Body of pancreas (tissue), 4 donors: ENCODE results near the gene IRAK3. TPM values are rescaled to one million over a fixed set of nuclear protein-coding genes. Genes with fewer than 3 reads are reported as not detected.

Experiments
- ATAC-seq: fragments of 150-250 bp; one replicate; pipeline ENCODE4 v1.9.1; 2016
- DNase-seq, 4 donors: peaks; one replicate each; pipeline ENCODE4 v3.0.0-alpha.2; 2019
- H3K27ac ChIP-seq, 4 donors: fragments of 200-600 bp; sonication (generic); 1 replicate in 3 of 4; 2 replicates in 1 of 4; pipeline versions ENCODE4 v1.5.1 to v1.6.1; 2016 to 2019; ENCODE audit warnings: mild to moderate bottlenecking in 1 of 4, mixed read lengths in 1 of 4, moderate library complexity in 1 of 4
- H3K27me3 ChIP-seq, 2 donors: fragments of 200-600 bp; sonication (generic); one replicate each; pipeline ENCODE4 v1.6.0; 2016; ENCODE audit warnings: mild to moderate bottlenecking in 1 of 2
- H3K36me3 ChIP-seq, 2 donors: fragments of 200-600 bp; sonication (generic); replicated peaks in 1 of 2; 2 replicates each; pipeline ENCODE4 v1.5.1; 2016; ENCODE audit warnings: low read depth in 2 of 2; ENCODE audit not compliant: insufficient read depth in 1 of 2
- H3K4me1 ChIP-seq: fragments of 200-600 bp; sonication (generic); one replicate; pipeline ENCODE4 v1.6.0; 2016
- H3K4me3 ChIP-seq, 2 donors: fragments of 200-600 bp; sonication (generic); 1 replicate in 1 of 2; 2 replicates in 1 of 2; pipeline ENCODE4 v1.5.1; 2016 to 2019
- H3K9me3 ChIP-seq, 3 donors: fragments of 200-600 bp; sonication (generic); 1 replicate in 2 of 3; 2 replicates in 1 of 3; pipeline ENCODE4 v1.5.1; 2016
- POLR2A ChIP-seq, 3 donors: fragments of 450-650 bp; IDR thresholded peaks; one replicate each; pipeline ENCODE4 v1.6.1; 2016; ENCODE audit warnings: antibody characterized with exemption in 3 of 3, mild to moderate bottlenecking in 2 of 3
- WGBS, 2 donors: methylation state at CpG; one replicate each; pipeline ENCODE4 v1.1.5; 2017; 5-methylcytosine and 5-hydroxymethylcytosine counted together
- intact Hi-C: fragments of 100-400 bp; cut with DNase I; formaldehyde crosslinking; loops from one replicate; pipeline ENCODE4 v1.15.1; 2023
- total RNA-seq, 2 donors: library from RNA; depleted of rRNA; stranded (reverse); fragments of >200 nt; gene quantifications; one replicate each; pipeline ENCODE4 v1.1.0, GENCODE V29; 2016
- TF ChIP-seq, protein P1 (sequence below), 7 experiments: fragments of 450-650 bp in 4 of 7; fragments of 200-600 bp in 3 of 7; sonication (generic) in 3 of 7; IDR thresholded peaks; one replicate each; pipeline ENCODE4 v1.5.1; 2016 to 2019; ENCODE audit warnings: antibody characterized with exemption in 7 of 7

IRAK3 gene
- total RNA-seq, 2 donors from 2014 or later, result 6.2 to 6.3 TPM

DNA sequence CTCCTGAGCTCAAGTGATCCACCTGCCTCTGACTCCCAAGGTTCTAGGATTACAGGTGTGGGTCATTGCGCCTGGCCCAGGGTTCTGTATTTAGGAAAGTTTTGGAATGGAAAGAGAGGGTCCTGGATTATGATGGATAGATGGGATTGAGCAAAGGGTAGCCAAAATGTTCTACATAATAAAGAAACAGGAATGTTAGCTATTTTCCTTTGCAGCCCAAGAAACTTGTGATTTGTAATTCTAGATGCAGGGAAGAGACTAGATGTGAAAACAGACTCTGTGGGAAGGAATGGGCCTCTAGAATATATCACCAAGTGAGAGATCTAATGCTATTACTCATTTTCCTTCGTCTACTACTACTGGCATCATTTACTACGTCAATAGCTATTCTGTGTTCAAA is 83.6 kb downstream of the IRAK3 start:
- H3K27me3 ChIP-seq, result no peaks in the 10 kb centered on the region
- no peak overlapping the region for H3K27ac ChIP-seq
- no peaks in the 10 kb centered on the region for H3K4me1 ChIP-seq
- intact Hi-C loops, result no loop called here
- WGBS, 2 donors, result 57 to 63% methylated on average over 3 of the region's 3 CpGs
- no peak for TF ChIP-seq POLR2A (IDR thresholded peaks at IDR 0.05)
- TF ChIP-seq, protein P1, sequence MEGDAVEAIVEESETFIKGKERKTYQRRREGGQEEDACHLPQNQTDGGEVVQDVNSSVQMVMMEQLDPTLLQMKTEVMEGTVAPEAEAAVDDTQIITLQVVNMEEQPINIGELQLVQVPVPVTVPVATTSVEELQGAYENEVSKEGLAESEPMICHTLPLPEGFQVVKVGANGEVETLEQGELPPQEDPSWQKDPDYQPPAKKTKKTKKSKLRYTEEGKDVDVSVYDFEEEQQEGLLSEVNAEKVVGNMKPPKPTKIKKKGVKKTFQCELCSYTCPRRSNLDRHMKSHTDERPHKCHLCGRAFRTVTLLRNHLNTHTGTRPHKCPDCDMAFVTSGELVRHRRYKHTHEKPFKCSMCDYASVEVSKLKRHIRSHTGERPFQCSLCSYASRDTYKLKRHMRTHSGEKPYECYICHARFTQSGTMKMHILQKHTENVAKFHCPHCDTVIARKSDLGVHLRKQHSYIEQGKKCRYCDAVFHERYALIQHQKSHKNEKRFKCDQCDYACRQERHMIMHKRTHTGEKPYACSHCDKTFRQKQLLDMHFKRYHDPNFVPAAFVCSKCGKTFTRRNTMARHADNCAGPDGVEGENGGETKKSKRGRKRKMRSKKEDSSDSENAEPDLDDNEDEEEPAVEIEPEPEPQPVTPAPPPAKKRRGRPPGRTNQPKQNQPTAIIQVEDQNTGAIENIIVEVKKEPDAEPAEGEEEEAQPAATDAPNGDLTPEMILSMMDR (IDR thresholded peaks at IDR 0.05), result no peak
- DNase-seq, result no peak
- no peak overlapping the region for H3K4me3 ChIP-seq
- H3K36me3 ChIP-seq, result no peaks in the 10 kb centered on the region
- no peak for ATAC-seq
- H3K9me3 ChIP-seq, result no peaks in the 10 kb centered on the region

DNA sequence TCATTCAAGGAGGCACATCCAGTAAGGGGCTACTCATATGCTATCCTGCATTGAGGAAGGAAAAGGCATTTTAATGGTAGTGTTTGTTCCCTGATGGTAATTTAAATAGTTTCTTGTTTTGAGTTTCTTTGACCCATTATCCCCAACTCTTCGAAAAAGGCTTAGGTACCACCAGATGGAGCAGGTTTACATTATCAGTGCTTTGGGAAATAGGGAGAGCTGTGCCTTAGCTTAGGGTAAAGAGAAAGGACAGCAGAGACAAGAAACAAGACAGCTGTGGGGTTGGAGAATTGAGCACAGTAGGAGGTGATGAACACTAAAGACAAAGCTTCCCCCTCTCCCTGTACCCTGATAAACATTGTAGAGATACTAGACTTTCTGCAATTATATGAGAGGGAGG is 84.1 kb downstream of the IRAK3 start:
- DNase-seq, result no peak
- H3K36me3 ChIP-seq, result no peaks in the 10 kb centered on the region
- no peaks in the 10 kb centered on the region for H3K4me1 ChIP-seq
- H3K27me3 ChIP-seq, result no peaks in the 10 kb centered on the region
- 57 to 68% methylated on average over 1 of the region's 1 CpG for WGBS, 2 donors
- TF ChIP-seq POLR2A (IDR thresholded peaks at IDR 0.05), result no peak
- TF ChIP-seq, protein P1 (IDR thresholded peaks at IDR 0.05), result no peak
- H3K27ac ChIP-seq, result no peak overlapping the region
- H3K4me3 ChIP-seq, result no peak overlapping the region
- no peak for ATAC-seq
- intact Hi-C loops, result no loop called here
- no peaks in the 10 kb centered on the region for H3K9me3 ChIP-seq

DNA sequence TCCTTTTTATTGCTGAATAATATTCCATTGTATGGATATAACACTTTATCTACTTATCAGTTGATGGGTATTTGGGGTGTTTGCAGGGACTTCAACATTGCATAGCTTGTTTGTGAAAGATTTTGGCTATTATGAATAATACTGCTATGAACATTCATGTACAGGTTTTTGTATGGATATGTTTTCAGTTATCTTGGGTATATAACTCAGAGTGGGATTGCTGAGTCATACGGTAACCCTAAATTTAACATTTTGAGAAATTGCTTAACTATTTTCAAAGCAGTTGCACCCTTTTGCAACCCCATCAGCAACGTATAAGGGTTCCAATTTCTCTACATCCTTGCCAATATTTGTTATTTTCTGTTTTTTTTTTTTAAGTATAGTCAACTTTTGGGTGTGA is 86.0 kb downstream of the IRAK3 start:
- Histone ChIP-seq H3K27me3 (no peaks in the 10 kb centered on the region), H3K27ac (no peak overlapping the region), H3K4me3 (no peak overlapping the region), H3K9me3 (no peaks in the 10 kb centered on the region), H3K36me3 (no peaks in the 10 kb centered on the region), H3K4me1 (no peaks in the 10 kb centered on the region)
- WGBS, 2 donors, result 67 to 76% methylated on average over 2 of the region's 2 CpGs
- DNase-seq (no peak), ATAC-seq (no peak)
- TF ChIP-seq POLR2A (IDR thresholded peaks at IDR 0.05), result no peak
- TF ChIP-seq, protein P1 (IDR thresholded peaks at IDR 0.05), result no peak
- intact Hi-C loops, result no loop called here

DNA sequence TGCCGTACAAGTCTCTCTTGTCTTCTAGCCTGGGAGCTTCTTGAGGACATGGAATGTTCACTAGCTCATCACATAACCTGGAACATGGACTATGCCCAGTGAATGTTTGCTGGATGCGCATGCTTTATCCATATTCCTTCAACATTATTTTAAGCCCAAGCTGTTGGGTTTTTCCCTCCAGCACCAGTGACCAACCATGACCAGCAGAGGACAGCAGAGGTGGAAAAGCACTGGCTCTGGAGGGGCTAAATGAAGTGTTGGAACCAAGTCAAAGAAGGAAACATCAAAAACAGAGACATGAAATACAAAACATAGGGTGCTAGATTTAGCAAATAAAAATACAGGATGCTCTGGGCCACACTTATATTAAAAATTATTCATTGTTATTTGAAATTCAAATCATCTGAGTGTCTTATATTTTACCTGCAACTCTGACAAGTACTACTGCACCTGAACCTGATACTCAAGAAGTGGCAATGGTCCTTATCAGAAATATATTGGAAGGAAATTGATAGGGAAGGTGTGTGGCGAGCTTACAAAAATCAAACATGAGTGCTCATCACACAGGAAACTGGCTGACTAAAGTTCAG is 90.2 kb downstream of the IRAK3 start:
- ATAC-seq, result no peak
- H3K4me3 ChIP-seq, result no peak overlapping the region
- peak in 1 of 4 donors; percentile 13 for DNase-seq
- no peaks in the 10 kb centered on the region for H3K4me1 ChIP-seq
- H3K27me3 ChIP-seq, result no peaks in the 10 kb centered on the region
- TF ChIP-seq, protein P1 (IDR thresholded peaks at IDR 0.05), result peak; percentile 16 to 53 (median 47)
- no peak for TF ChIP-seq POLR2A (IDR thresholded peaks at IDR 0.05)
- H3K9me3 ChIP-seq, result no peaks in the 10 kb centered on the region
- H3K27ac ChIP-seq, result no peak overlapping the region
- WGBS, 2 donors, result 29 to 33% methylated on average over 3 of the region's 3 CpGs
- H3K36me3 ChIP-seq, result no peaks in the 10 kb centered on the region
- intact Hi-C loops, result no loop called here

DNA sequence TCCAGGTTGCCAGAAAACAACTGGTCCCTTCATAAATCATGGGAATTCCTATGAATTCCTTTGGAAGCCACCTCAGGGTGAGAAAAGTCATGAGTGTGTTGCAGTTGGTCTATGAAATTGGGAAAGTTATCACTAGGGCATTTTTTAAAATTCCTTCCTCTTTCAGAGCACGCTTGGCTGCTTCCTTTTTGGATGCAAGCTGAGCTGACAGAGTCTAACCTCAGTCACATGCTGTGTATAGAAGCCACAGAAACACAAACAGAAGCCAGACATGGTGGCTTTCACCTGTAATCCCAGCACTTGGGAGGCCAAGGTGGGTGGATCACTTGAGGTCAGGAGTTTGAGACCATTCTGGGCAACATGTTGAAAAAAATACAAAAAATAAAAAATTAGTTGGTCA is 91.5 kb downstream of the IRAK3 start:
- peak in 1 of 4 donors; percentile 13 for DNase-seq
- TF ChIP-seq, protein P1 (IDR thresholded peaks at IDR 0.05), result no peak
- TF ChIP-seq POLR2A (IDR thresholded peaks at IDR 0.05), result no peak
- Histone ChIP-seq H3K36me3 (no peaks in the 10 kb centered on the region), H3K9me3 (no peaks in the 10 kb centered on the region), H3K4me1 (no peaks in the 10 kb centered on the region), H3K4me3 (no peak overlapping the region), H3K27ac (no peak overlapping the region), H3K27me3 (no peaks in the 10 kb centered on the region)
- intact Hi-C loops, result no loop called here
- 72 to 82% methylated on average over 1 of the region's 1 CpG for WGBS, 2 donors
- ATAC-seq, result no peak
